Activated CD8-positive, alpha-beta memory T cell treated with anti-CD3 and anti-CD28 coated beads, Interleukin-2, amount 50 U/mL, for 24 hours (primary cell): ENCODE results near the gene CHAC2.
"Not testable (repeated sequence)": the region's sequence is repeated elsewhere in the genome, so short reads cannot be mapped to it uniquely, and the experiment has no call there.

Experiments used
- DNase-seq: peaks from one replicate; pipeline ENCODE4 v3.0.0-alpha.2; 2020; ENCODE audit errors: extremely low read depth

CHAC2 gene

GRCh38 chr2:53778536-53779162 is 11.0 kb downstream of the CHAC2 start:
- no peak for DNase-seq

DNA sequence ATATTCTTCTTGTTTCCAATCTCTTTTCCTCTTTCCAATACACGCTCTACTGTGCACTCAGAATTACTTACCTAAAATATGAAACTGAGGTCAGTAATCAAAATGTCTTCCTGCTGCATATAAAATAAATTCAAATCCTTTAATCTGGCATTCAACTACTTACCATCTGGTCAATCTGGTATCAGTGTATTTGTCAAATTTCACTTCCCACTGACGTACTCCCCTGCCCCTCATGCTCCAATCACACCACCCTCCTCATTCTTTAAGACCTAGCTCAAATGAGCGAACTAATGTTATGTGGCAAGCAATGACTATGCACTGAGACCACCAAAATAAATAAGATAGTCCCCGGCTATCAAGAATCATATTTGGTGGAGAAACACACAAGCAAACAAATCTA is 12.5 kb downstream of the CHAC2 start:
- DNase-seq, result no peak

DNA sequence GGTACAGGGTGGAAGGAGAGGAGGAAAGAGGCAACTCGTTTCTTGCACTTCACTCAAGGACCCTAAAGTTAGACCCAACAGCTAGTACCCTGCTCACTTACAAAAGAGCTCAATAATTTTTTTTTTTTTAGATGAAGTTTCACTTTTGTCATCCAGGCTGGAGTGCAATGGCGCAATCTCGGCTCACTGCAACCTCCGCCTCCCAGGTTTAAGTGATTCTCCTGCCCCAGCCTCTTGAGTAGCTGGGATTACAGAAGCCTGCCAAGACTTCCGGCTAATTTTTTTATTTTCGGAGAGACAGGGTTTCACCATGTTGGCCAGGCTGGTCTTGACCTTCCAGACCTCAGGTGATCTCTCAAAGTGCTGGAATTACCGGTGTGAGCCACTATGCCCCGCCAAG is 15.1 kb downstream of the CHAC2 start:
- no peak for DNase-seq

GRCh38 chr2:53784436-53784835 is 16.8 kb downstream of the CHAC2 start:
- no peak for DNase-seq

DNA sequence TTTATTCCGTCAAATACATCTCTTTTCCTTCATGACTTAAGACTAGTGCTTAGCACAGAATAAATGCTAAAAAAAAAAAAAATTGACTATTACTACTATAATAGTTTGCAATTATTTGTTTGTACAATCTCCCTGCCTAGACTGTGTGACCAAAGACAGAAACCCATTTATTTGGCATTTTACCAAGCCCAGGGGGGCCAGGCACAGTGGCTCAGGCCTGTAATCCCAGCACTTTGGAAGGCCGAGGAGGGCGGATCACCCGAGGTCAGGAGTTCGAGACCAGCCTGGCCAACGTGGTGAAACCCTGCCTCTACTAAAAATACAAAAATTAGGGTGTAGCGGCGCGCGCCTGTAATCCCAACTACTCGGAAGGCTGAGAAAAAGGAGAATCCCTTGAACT is 17.8 kb downstream of the CHAC2 start:
- DNase-seq, result no peak

- no peak for DNase-seq
Measured at GRCh38 chr2:53786352-53786704, 18.7 kb downstream of the CHAC2 start.

DNA sequence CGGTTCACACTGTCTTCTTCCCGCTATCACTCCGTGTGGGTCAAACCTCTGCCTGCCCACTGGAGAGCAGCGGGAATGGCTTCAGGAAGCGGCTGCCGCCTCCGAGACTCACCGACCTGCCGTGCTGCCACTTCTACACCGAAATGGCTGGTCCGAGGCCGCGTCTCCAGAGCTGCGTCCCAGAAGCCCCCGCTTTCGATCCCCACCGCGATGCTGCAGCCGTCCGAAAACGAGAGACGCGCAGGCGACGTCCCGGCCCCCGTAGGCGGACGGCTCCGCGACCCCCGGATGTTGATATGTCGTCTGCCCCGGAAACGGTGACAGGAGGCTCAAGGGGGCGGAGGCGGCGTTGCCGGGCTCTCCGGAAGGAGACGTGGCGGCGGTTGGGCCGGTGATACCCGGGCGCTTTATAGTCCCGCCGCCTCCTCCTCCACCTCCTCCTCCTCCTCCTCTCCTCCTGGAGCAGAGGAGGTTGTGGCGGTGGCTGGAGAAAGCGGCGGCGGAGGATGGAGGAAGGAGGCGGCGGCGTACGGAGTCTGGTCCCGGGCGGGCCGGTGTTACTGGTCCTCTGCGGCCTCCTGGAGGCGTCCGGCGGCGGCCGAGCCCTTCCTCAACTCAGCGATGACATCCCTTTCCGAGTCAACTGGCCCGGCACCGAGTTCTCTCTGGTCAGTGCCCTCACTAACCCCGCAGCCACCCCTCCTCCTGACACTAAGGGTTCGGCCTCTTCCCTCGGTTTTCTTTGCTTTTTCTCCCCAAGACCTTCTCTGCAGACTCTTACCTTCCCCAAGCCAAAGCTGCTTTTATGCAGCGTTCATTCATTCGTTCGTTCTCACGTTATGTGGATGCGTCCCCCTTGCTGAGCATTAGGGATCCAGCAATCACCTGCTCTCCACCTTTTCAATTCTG is 19.4 kb downstream of the CHAC2 start, which contains the start of the genes ASB3 and ERLEC1:
Gene ASB3, minus strand, starts transcription at position 249 of the 909 bp plus-strand sequence. CDS start 21,381 bp downstream, outside the sequence.
Gene ERLEC1, plus strand, starts transcription at position 340 of the 909 bp plus-strand sequence. Its CDS starts 167 bp downstream, at position 507.
- peak; percentile 82 for DNase-seq

- DNase-seq, result no peak
Measured at GRCh38 chr2:53787614-53788289, 20.1 kb downstream of the CHAC2 start.

- DNase-seq, result no peak
Measured at GRCh38 chr2:53793261-53793660, 25.7 kb downstream of the CHAC2 start.

DNA sequence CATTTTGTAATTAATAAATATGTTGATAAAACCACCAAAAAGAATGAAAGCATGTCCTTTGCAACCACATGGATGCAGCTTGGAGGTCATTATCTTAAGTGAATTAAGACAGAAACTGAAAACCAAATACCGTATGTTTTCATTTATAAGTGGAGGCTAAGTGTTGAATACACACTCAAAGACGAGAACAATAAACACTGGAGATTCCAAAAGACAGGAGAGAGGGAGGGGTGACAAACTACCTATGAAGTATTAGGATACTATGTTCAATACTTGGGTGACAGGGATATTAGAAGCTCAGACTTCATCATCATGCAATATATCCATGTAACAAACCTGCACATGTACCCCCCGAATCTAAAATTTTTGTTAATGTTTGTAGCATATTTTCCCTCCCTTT is 26.2 kb downstream of the CHAC2 start:
- no peak for DNase-seq

DNA sequence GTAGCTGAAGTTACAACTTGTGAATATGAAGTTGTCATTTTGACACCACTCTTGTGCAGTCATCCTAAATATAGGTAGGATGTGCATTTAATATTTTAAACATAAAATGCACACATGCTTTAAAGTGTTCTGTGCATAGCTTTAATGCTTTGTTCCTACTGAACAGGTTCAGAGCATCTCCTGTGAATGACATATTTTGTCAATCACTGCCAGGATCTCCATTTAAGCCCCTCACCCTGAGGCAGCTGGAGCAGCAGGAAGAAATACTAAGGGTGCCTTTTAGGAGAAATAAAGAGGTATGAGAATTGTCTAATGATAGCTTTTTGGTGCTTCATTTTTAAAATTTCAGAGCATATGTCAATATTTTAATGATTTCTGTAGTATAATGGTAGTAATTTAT is 33.9 kb downstream of the CHAC2 start:
- no peak for DNase-seq

- DNase-seq, result no peak
Measured at GRCh38 chr2:53802617-53803151, 35.1 kb downstream of the CHAC2 start.

- DNase-seq, result no peak
Measured at GRCh38 chr2:53811601-53812000, 44.0 kb downstream of the CHAC2 start.

DNA sequence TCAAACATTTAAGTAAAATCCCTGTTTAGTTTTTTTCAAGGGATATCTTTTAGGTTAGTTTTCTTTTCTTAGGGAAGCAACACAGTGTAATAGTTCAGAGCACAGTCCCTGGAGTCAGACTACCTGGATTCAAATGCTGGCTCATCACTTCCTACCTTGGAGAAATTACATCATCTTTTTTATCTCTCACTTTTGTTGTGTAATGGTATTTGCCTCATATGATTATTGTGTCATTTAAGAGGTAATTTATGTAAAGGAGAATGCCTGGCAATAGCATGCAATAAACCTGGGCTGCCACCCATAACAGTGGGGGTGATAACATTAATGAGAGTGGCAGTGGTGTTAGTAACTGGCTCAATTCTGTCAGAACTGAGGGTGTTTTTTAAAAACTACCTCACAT is 45.5 kb downstream of the CHAC2 start:
- DNase-seq, result no peak

- no peak for DNase-seq
Measured at GRCh38 chr2:53818854-53819435, 51.3 kb downstream of the CHAC2 start.

GRCh38 chr2:53819634-53820033 is 52.0 kb downstream of the CHAC2 start:
- DNase-seq, result no peak

- no peak for DNase-seq
Measured at GRCh38 chr2:53820048-53820447, 52.4 kb downstream of the CHAC2 start.

DNA sequence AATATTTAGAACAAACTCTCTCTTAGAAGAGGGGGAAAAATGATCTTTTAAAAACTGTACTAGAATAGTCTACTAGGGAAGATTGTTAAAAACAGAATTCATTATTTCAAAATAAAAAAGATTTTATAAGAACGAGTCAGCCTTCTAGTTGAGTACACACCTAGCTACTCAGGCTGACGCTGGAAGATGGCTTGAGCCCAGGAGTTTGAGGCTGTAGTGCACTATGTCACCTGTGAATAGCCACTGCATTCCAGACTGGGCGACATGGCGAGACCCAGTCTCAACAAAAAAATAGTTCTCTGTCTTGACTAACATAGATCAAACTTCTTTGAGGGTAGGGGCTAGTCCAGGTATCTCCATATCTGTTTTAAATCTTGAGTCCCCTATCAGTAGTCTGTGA is 53.1 kb downstream of the CHAC2 start:
- no peak for DNase-seq

GRCh38 chr2:53821810-53822209 is 54.2 kb downstream of the CHAC2 start:
- DNase-seq, result no peak

DNA sequence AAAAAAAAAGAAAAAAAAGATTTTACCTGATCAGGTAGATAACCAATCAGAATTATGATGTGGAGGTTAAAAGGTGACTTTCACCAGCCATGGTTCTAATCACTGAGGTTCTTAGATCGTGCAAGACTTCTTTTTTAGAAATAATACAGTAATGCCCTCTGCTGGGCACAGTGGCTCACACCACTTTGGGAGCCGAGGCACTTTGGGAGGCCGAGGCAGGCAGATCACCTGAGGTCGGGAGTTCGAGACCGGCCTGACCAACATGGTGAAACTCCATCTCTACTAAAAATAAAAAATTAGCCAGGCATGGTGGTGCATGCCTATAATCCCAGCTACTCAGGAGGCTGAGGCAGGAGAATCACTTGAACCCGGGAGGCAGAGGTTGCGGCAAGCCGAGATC is 56.0 kb downstream of the CHAC2 start:
- not testable (repeated sequence) for DNase-seq
